ENCODE measurements around the gene RGS3.

RGS3 gene

GRCh38 chr9:113559834-113560800, 96.6 kb downstream of the RGS3 start:
- TF ChIP-seq CTCF (IDR thresholded peaks at IDR 0.05; ENCODE audit: insufficient read depth, low read depth, low read length, missing control alignments), result no peak
- DNase-seq (ENCODE audit: low read depth), result no peak
- H3K4me3 ChIP-seq (ENCODE audit: low read depth, low read length), result no peak overlapping the region

GRCh38 chr9:113562653-113563381, 99.3 kb downstream of the RGS3 start:
- DNase-seq (ENCODE audit: low read depth), result no peak
- no peak overlapping the region for H3K4me3 ChIP-seq (ENCODE audit: low read depth, low read length)
- no peak for TF ChIP-seq CTCF (IDR thresholded peaks at IDR 0.05; ENCODE audit: insufficient read depth, low read depth, low read length, missing control alignments)

- no peak for DNase-seq (ENCODE audit: low read depth)
- H3K4me3 ChIP-seq (ENCODE audit: low read depth, low read length), result no peak overlapping the region
- no peak for TF ChIP-seq CTCF (IDR thresholded peaks at IDR 0.05; ENCODE audit: insufficient read depth, low read depth, low read length, missing control alignments)
Measured at GRCh38 chr9:113563826-113564497, 100.4 kb downstream of the RGS3 start.

- no peak for DNase-seq (ENCODE audit: low read depth)
- no peak for TF ChIP-seq CTCF (IDR thresholded peaks at IDR 0.05; ENCODE audit: insufficient read depth, low read depth, low read length, missing control alignments)
- no peak overlapping the region for H3K4me3 ChIP-seq (ENCODE audit: low read depth, low read length)
Measured at GRCh38 chr9:113564498-113565237, 101.1 kb downstream of the RGS3 start.

- H3K4me3 ChIP-seq (ENCODE audit: low read depth, low read length), result peak overlapping the region; percentile 39
- DNase-seq (ENCODE audit: low read depth), result no peak
- TF ChIP-seq CTCF (IDR thresholded peaks at IDR 0.05; ENCODE audit: insufficient read depth, low read depth, low read length, missing control alignments), result no peak
Measured at GRCh38 chr9:113566016-113566711, 102.6 kb downstream of the RGS3 start.

GRCh38 chr9:113566712-113567071, 103.2 kb downstream of the RGS3 start:
- no peak for TF ChIP-seq CTCF (IDR thresholded peaks at IDR 0.05; ENCODE audit: insufficient read depth, low read depth, low read length, missing control alignments)
- no peak overlapping the region for H3K4me3 ChIP-seq (ENCODE audit: low read depth, low read length)
- DNase-seq (ENCODE audit: low read depth), result no peak
